Heart left ventricle (tissue), 13 donors: Measurements from ENCODE around the gene PALM.

ENCODE experiments used
- CTCF ChIP-seq, 12 donors: fragments of 200-600 bp; sonication (generic) in 4 of 12; IDR thresholded peaks; one replicate each; pipeline versions ENCODE4 v1.5.0 to v1.8.0; 2018 to 2022; ENCODE audit warnings: antibody characterized with exemption in 12 of 12, mild to moderate bottlenecking in 5 of 12
- POLR2A ChIP-seq, 2 donors: fragments of 450-650 bp; IDR thresholded peaks; one replicate each; pipeline ENCODE4 v1.6.1; 2017; ENCODE audit warnings: antibody characterized with exemption in 2 of 2, mild to moderate bottlenecking in 2 of 2, moderate library complexity in 2 of 2
- donor health status: ischemic (EF 13 %, LVEDD 7.1; RV severe dilation, severe dysfunction).
- donor health status: DM: no; HTN: yes; CAD: no.
- donor health status: DM: no; HTN: no; CAD: no.
- donor health status: ischemic (EF 25% LVEDD 6.9; RV normal size, moderate dysfunction).
- donor health status: ischemic (EF 25% LVEDD 5.7; RV mildly dilated, moderate dysfunction).
- donor health status: ischemic (EF 35%, LVEDD 5.7; RV mildly dilated, moderate dysfunction).
- donor health status: nonischemic (EF 11% LVEDD 7.7; RV severe dilation, severe dysfunction).
- donor health status: DM: yes; HTN: yes; CAD: no.
- donor health status: PGD.
- donor health status: ischemic (EF 29% LVEDD 5.4; RV normal size, mild dysfunction).
- donor health status: nonischemic (EF 23%, LVEDD 6.1; RV moderate dilation, normal function).

DNA sequence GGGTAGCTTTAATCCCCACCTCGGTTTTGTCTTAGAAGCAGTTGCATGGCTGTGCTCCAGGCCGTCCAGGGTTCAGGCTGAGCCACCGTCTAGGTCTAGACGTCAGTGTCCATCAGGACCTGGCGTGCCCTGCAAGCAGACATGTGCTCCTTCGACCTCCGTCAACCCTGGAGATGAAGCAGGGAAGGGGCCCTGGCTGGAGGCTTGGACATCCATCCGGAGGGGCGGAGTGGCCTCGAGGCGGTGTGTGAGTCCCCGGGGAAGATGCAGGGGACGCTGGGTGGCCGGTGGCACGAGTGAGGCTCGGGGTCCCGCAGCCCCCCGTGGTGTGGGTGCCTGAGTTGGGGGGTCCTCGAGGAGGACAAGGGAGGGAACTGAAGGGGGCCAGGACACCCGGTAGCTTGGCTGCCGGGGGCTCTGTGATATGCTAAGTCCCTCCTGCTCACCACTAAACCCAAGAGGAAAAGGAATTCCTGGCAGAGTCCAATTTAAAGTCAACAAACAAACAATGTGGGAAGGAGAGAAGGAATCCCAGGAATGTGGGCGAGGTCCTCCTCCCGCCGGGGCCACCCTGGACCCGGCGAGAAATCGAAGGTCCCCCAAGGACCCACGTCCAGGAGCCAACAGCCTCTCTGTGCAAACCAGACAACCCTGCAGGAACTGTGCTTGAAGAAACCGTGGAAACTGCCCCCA, 73.6 kb downstream of the PALM start:
- no peak for TF ChIP-seq CTCF (IDR thresholded peaks at IDR 0.05)
- no peak for TF ChIP-seq POLR2A (IDR thresholded peaks at IDR 0.05)
